Ishikawa (cell line): ENCODE results near the gene CAMK1D.

Experiments used
- CREB1 ChIP-seq: IDR thresholded peaks from 2 replicates; pipeline ENCODE4 v1.6.1; 2012; ENCODE audit warnings: low read depth
- EGR1 ChIP-seq: IDR thresholded peaks from 2 replicates; pipeline ENCODE4 v1.6.1; 2012
- EP300 ChIP-seq: IDR thresholded peaks from 2 replicates; pipeline ENCODE4 v1.6.1; 2012; ENCODE audit warnings: borderline replicate concordance
- NFIC ChIP-seq: IDR thresholded peaks from 2 replicates; pipeline ENCODE4 v1.6.1; 2012
- RAD21 ChIP-seq: IDR thresholded peaks from 2 replicates; pipeline ENCODE4 v1.6.1; 2012; ENCODE audit warnings: low read depth
- TAF1 ChIP-seq: IDR thresholded peaks from 2 replicates; pipeline ENCODE4 v1.6.1; 2012; ENCODE audit warnings: low read depth, mild to moderate bottlenecking
- TCF12 ChIP-seq: IDR thresholded peaks from 2 replicates; pipeline ENCODE4 v1.6.1; 2012; ENCODE audit warnings: low read depth
- TEAD4 ChIP-seq: IDR thresholded peaks from 2 replicates; pipeline ENCODE4 v1.6.1; 2012
- YY1 ChIP-seq: IDR thresholded peaks from 2 replicates; pipeline ENCODE4 v1.6.1; 2012; ENCODE audit warnings: low read depth
- TF ChIP-seq, protein P1 (sequence below): IDR thresholded peaks from 2 replicates; pipeline ENCODE4 v1.6.1; 2012; ENCODE audit warnings: low read depth, mild to moderate bottlenecking
- TF ChIP-seq, protein P2 (sequence below): IDR thresholded peaks from 2 replicates; pipeline ENCODE4 v1.6.1; 2012

DNA sequence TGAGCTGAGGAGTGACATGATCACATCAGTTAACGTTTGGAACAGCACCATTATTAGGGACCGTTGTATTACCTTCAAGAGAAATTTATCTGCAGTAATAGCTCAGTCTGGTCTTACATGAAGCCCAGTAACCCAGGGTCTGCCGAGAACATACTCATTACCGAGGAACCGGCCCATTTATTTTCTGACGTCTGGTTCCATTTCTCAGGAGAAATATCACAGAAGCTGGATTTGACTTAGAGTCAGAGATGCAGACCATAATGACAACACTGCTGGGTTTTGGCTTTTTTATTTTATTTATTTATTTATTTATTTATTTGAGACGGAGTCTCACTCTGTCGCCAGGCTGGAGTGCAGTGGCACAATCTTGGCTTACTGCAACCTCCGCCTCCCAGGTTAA is 489.0 kb downstream of the CAMK1D start:
- TF ChIP-seq, protein P1, sequence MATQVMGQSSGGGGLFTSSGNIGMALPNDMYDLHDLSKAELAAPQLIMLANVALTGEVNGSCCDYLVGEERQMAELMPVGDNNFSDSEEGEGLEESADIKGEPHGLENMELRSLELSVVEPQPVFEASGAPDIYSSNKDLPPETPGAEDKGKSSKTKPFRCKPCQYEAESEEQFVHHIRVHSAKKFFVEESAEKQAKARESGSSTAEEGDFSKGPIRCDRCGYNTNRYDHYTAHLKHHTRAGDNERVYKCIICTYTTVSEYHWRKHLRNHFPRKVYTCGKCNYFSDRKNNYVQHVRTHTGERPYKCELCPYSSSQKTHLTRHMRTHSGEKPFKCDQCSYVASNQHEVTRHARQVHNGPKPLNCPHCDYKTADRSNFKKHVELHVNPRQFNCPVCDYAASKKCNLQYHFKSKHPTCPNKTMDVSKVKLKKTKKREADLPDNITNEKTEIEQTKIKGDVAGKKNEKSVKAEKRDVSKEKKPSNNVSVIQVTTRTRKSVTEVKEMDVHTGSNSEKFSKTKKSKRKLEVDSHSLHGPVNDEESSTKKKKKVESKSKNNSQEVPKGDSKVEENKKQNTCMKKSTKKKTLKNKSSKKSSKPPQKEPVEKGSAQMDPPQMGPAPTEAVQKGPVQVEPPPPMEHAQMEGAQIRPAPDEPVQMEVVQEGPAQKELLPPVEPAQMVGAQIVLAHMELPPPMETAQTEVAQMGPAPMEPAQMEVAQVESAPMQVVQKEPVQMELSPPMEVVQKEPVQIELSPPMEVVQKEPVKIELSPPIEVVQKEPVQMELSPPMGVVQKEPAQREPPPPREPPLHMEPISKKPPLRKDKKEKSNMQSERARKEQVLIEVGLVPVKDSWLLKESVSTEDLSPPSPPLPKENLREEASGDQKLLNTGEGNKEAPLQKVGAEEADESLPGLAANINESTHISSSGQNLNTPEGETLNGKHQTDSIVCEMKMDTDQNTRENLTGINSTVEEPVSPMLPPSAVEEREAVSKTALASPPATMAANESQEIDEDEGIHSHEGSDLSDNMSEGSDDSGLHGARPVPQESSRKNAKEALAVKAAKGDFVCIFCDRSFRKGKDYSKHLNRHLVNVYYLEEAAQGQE, result no peak
- TF ChIP-seq EP300, result no peak
- TF ChIP-seq TCF12, result no peak
- no peak for TF ChIP-seq RAD21
- no peak for TF ChIP-seq TEAD4
- no peak for TF ChIP-seq CREB1
- TF ChIP-seq NFIC, result no peak
- TF ChIP-seq, protein P2, sequence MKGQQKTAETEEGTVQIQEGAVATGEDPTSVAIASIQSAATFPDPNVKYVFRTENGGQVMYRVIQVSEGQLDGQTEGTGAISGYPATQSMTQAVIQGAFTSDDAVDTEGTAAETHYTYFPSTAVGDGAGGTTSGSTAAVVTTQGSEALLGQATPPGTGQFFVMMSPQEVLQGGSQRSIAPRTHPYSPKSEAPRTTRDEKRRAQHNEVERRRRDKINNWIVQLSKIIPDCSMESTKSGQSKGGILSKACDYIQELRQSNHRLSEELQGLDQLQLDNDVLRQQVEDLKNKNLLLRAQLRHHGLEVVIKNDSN, result no peak
- TF ChIP-seq TAF1, result no peak
- TF ChIP-seq YY1, result no peak
- no peak for TF ChIP-seq EGR1
